TTC549 (cell line): ENCODE measurements around the gene SLC7A5.
"Not testable (repeated sequence)": the region's sequence is repeated elsewhere in the genome, so short reads cannot be mapped to it uniquely, and the experiment has no call there.

Experiments used
- FAIRE-seq: peaks from 2 replicates; lab custom pipeline; 2012; peaks lifted over from hg19 to GRCh38; lab: Jason Lieb, UNC

The SLC7A5 gene

GRCh38 chr16:87887931-87888330 lies 18.6 kb upstream of the SLC7A5 start:
- not testable (repeated sequence) for FAIRE-seq

- not testable (repeated sequence) for FAIRE-seq
Observed at GRCh38 chr16:87885371-87885967, 16.2 kb upstream of the SLC7A5 start.

GRCh38 chr16:87882436-87883019 lies 13.2 kb upstream of the SLC7A5 start:
- no peak for FAIRE-seq

- FAIRE-seq, result no peak
Observed at GRCh38 chr16:87881324-87882200, 12.3 kb upstream of the SLC7A5 start.

GRCh38 chr16:87880117-87880696 lies 10.9 kb upstream of the SLC7A5 start:
- FAIRE-seq, result no peak

GRCh38 chr16:87879411-87880013 lies 10.2 kb upstream of the SLC7A5 start:
- FAIRE-seq, result not testable (repeated sequence)

GRCh38 chr16:87878704-87879103 lies 9.4 kb upstream of the SLC7A5 start:
- no peak for FAIRE-seq

- no peak for FAIRE-seq
Observed at GRCh38 chr16:87877942-87878507, 8.7 kb upstream of the SLC7A5 start.

GRCh38 chr16:87874639-87875427 lies 5.5 kb upstream of the SLC7A5 start:
- no peak for FAIRE-seq

GRCh38 chr16:87870418-87871291 lies 1.3 kb upstream of the SLC7A5 start:
- FAIRE-seq, result not testable (repeated sequence)

- not testable (repeated sequence) for FAIRE-seq
Observed at GRCh38 chr16:87869879-87870417, 641 bp upstream of the SLC7A5 start.

- not testable (repeated sequence) for FAIRE-seq
Observed at GRCh38 chr16:87868254-87869029, 865 bp downstream of the SLC7A5 start.

GRCh38 chr16:87865902-87866555 lies 3.3 kb downstream of the SLC7A5 start:
- FAIRE-seq, result not testable (repeated sequence)

GRCh38 chr16:87864331-87864989 lies 4.8 kb downstream of the SLC7A5 start:
- FAIRE-seq, result no peak

- not testable (repeated sequence) for FAIRE-seq
Observed at GRCh38 chr16:87863327-87863635, 6.0 kb downstream of the SLC7A5 start.

- FAIRE-seq, result not testable (repeated sequence)
Observed at GRCh38 chr16:87862597-87863326, 6.5 kb downstream of the SLC7A5 start.

- FAIRE-seq, result not testable (repeated sequence)
Observed at GRCh38 chr16:87861300-87862099, 7.8 kb downstream of the SLC7A5 start.
